H1 (cell line): ENCODE measurements around the gene CENPX. TPM values are rescaled to one million over a fixed set of nuclear protein-coding genes. Genes with fewer than 3 reads are reported as not detected.

ENCODE experiments used
- CTCF ChIA-PET: fragments of 300-600 bp; sonication (Branson Sonifier 250); formaldehyde crosslinking; loops from one replicate; lab custom pipeline; 2021; ENCODE audit not compliant: partially characterized antibody; lab: Charles Lee
- POLR2A ChIA-PET: fragments of 300-600 bp; sonication (Branson Sonifier 250); formaldehyde crosslinking; loops from one replicate; lab custom pipeline; 2021; ENCODE audit warnings: inconsistent platforms; ENCODE audit not compliant: partially characterized antibody; lab: Charles Lee
- DNase-seq, 2 experiments: peaks; one replicate each; pipeline versions ENCODE4 v3.0.0 to v3.0.0-alpha.2; 2010 to 2022; ENCODE audit warnings: low spot score in 2 of 2, low read depth in 1 of 2, mixed read lengths in 1 of 2
- FAIRE-seq: peaks from 2 replicates; lab custom pipeline; 2011; peaks lifted over from hg19 to GRCh38; lab: Jason Lieb, UNC
- H2AFZ ChIP-seq: 2 replicates; pipeline ENCODE4 v1.8.1; 2012; ENCODE audit warnings: low read length, inconsistent platforms
- H2AK5ac ChIP-seq: 2 replicates; pipeline ENCODE4 v1.6.1; 2013; ENCODE audit warnings: low read depth, low read length
- H2BK120ac ChIP-seq: replicated peaks from 2 replicates; pipeline ENCODE3; 2013; ENCODE audit warnings: low read depth, low read length, inconsistent platforms
- H2BK12ac ChIP-seq: 2 replicates; pipeline ENCODE4 v1.6.1; 2013; ENCODE audit warnings: low read depth, low read length
- H2BK15ac ChIP-seq: 2 replicates; pipeline ENCODE4 v1.6.1; 2013; ENCODE audit warnings: low read length
- H2BK20ac ChIP-seq: 2 replicates; pipeline ENCODE4 v1.6.1; 2013; ENCODE audit warnings: low read length
- H2BK5ac ChIP-seq: 2 replicates; pipeline ENCODE4 v1.6.1; 2013; ENCODE audit warnings: low read depth, low read length
- H3K14ac ChIP-seq: 2 replicates; pipeline ENCODE4 v1.6.1; 2013; ENCODE audit warnings: inconsistent platforms; ENCODE audit not compliant: insufficient read length
- H3K18ac ChIP-seq: 2 replicates; pipeline ENCODE4 v1.6.1; 2013; ENCODE audit warnings: low read length; ENCODE audit errors: extremely low read depth
- H3K23ac ChIP-seq: 2 replicates; pipeline ENCODE4 v1.6.1; 2013; ENCODE audit warnings: inconsistent platforms; ENCODE audit not compliant: insufficient read length
- H3K23me2 ChIP-seq: 2 replicates; pipeline ENCODE4 v1.6.1; 2013; ENCODE audit warnings: low read depth, low read length
- H3K27ac ChIP-seq: 2 replicates; pipeline ENCODE4 v1.6.1; 2011; ENCODE audit warnings: low read depth, low read length, inconsistent platforms
- H3K27me3 ChIP-seq, 4 experiments: replicated peaks in 1 of 4; 1 replicate in 1 of 4; 2 replicates in 3 of 4; pipeline versions ENCODE4 v1.6.1 to v1.8.1; 2011 to 2013; ENCODE audit warnings: low read length in 3 of 4, mild to moderate bottlenecking in 3 of 4, inconsistent platforms in 2 of 4, mixed read lengths in 2 of 4, moderate library complexity in 1 of 4; ENCODE audit not compliant: control insufficient read depth in 3 of 4, insufficient read depth in 3 of 4; ENCODE audit errors: extremely low read depth in 1 of 4
- H3K36me3 ChIP-seq, 4 experiments: 2 replicates each; pipeline versions ENCODE4 v1.6.1 to v1.8.1; 2011 to 2013; ENCODE audit warnings: mild to moderate bottlenecking in 4 of 4, low read length in 3 of 4, moderate library complexity in 2 of 4, control low read depth in 1 of 4, inconsistent platforms in 1 of 4; ENCODE audit not compliant: insufficient read depth in 4 of 4, control insufficient read depth in 2 of 4
- H3K4ac ChIP-seq: replicated peaks from 2 replicates; pipeline ENCODE3; 2013; ENCODE audit warnings: low read length, low read depth, mixed read lengths, inconsistent platforms; ENCODE audit not compliant: insufficient read length
- H3K4me1 ChIP-seq, 4 experiments: replicated peaks in 1 of 4; 1 replicate in 1 of 4; 2 replicates in 3 of 4; pipeline versions ENCODE4 v1.6.1 to v1.8.1; 2011 to 2013; ENCODE audit warnings: low read length in 3 of 4, inconsistent platforms in 2 of 4, mixed read lengths in 1 of 4; ENCODE audit not compliant: insufficient read depth in 4 of 4, control insufficient read depth in 3 of 4
- H3K4me2 ChIP-seq, 2 experiments: 2 replicates each; pipeline versions ENCODE4 v1.6.1 to v1.8.1; 2011 to 2013; ENCODE audit warnings: low read depth in 2 of 2, low read length in 2 of 2, control low read depth in 1 of 2, inconsistent platforms in 1 of 2, mild to moderate bottlenecking in 1 of 2; ENCODE audit not compliant: insufficient read depth in 1 of 2
- H3K4me3 ChIP-seq, 4 experiments: fragments of 200-600, 300-600 bp in 1 of 4; sonication (generic), shearing (Covaris generic), sonication (Bioruptor Twin) in 1 of 4; 2 replicates each; pipeline versions ENCODE4 v1.5.1 to v1.8.1; 2011 to 2016; ENCODE audit warnings: low read length in 4 of 4, low read depth in 3 of 4, control low read depth in 2 of 4, inconsistent platforms in 2 of 4, mild to moderate bottlenecking in 2 of 4, mixed read lengths in 1 of 4, moderate library complexity in 1 of 4; ENCODE audit not compliant: insufficient read depth in 2 of 4; ENCODE audit errors: extremely low read depth in 1 of 4
- H3K56ac ChIP-seq: replicated peaks from 2 replicates; pipeline ENCODE3; 2013; ENCODE audit warnings: low read depth, mild to moderate bottlenecking, mixed read lengths, low read length, inconsistent platforms; ENCODE audit not compliant: insufficient read length
- H3K79me1 ChIP-seq: 2 replicates; pipeline ENCODE4 v1.6.1; 2013; ENCODE audit warnings: low read depth, low read length, control low read depth
- H3K79me2 ChIP-seq, 2 experiments: 2 replicates each; pipeline versions ENCODE4 v1.6.1 to v1.8.1; 2012 to 2013; ENCODE audit warnings: low read length in 2 of 2, mild to moderate bottlenecking in 2 of 2, inconsistent platforms in 1 of 2; ENCODE audit not compliant: insufficient read depth in 2 of 2, control insufficient read depth in 1 of 2
- H3K9ac ChIP-seq, 4 experiments: replicated peaks in 1 of 4; 1 replicate in 1 of 4; 2 replicates in 3 of 4; pipeline versions ENCODE4 v1.6.1 to v1.8.1; 2011 to 2013; ENCODE audit warnings: low read depth in 3 of 4, low read length in 3 of 4, control low read depth in 2 of 4, mild to moderate bottlenecking in 2 of 4, moderate library complexity in 2 of 4, inconsistent platforms in 1 of 4; ENCODE audit errors: extremely low read depth in 1 of 4
- H3K9me3 ChIP-seq, 2 experiments: 2 replicates each; pipeline versions ENCODE4 v1.6.1 to v1.8.1; 2012 to 2013; ENCODE audit warnings: mild to moderate bottlenecking in 2 of 2, moderate library complexity in 2 of 2, control low read depth in 1 of 2, inconsistent platforms in 1 of 2, low read depth in 1 of 2, low read length in 1 of 2, mixed read lengths in 1 of 2; ENCODE audit not compliant: insufficient read depth in 2 of 2
- H4K20me1 ChIP-seq, 2 experiments: replicated peaks in 1 of 2; 2 replicates each; pipeline versions ENCODE3 to v1.8.1; 2011 to 2013; ENCODE audit warnings: inconsistent platforms in 2 of 2, low read length in 2 of 2, mild to moderate bottlenecking in 1 of 2; ENCODE audit not compliant: insufficient read depth in 2 of 2, control insufficient read depth in 1 of 2
- H4K5ac ChIP-seq: 2 replicates; pipeline ENCODE4 v1.6.1; 2013; ENCODE audit warnings: low read length, low read depth, mixed read lengths, inconsistent platforms; ENCODE audit not compliant: insufficient read length
- H4K8ac ChIP-seq: 2 replicates; pipeline ENCODE4 v1.8.0; 2013; ENCODE audit warnings: mild to moderate bottlenecking, moderate library complexity, low read length, inconsistent platforms; ENCODE audit not compliant: insufficient read depth; ENCODE audit errors: extremely low read depth
- H4K91ac ChIP-seq: replicated peaks from 2 replicates; pipeline ENCODE3; 2013; ENCODE audit warnings: low read length, mixed read lengths, inconsistent platforms; ENCODE audit not compliant: insufficient read length
- ASH2L ChIP-seq: fragments of 200-600, 300-600 bp; sonication (generic); IDR thresholded peaks from one replicate; pipeline ENCODE4 v1.7.1; 2017; ENCODE audit warnings: low read length
- BACH1 ChIP-seq: IDR thresholded peaks from 2 replicates; pipeline ENCODE4 v1.6.1; 2012; ENCODE audit warnings: low read length, improper control_type of control experiment
- BRCA1 ChIP-seq: IDR thresholded peaks from 2 replicates; pipeline ENCODE4 v1.6.1; 2012; ENCODE audit warnings: low read depth, low read length, improper control_type of control experiment
- CBX8 ChIP-seq: fragments of 300-800, 300-1000 bp; sonication (generic); IDR thresholded peaks from 2 replicates; pipeline ENCODE4 v1.7.1; 2016; ENCODE audit warnings: low read depth, low read length, borderline replicate concordance
- CHD1 ChIP-seq: IDR thresholded peaks from 2 replicates; pipeline ENCODE4 v1.6.1; 2012; ENCODE audit warnings: low read depth, low read length, improper control_type of control experiment
- CHD2 ChIP-seq: IDR thresholded peaks from 2 replicates; pipeline ENCODE4 v1.6.1; 2012; ENCODE audit warnings: low read length, improper control_type of control experiment
- CTBP2 ChIP-seq: IDR thresholded peaks from 2 replicates; pipeline ENCODE4 v1.7.0; 2011; ENCODE audit warnings: borderline replicate concordance, mild to moderate bottlenecking, moderate library complexity, mixed read lengths, low read length; ENCODE audit not compliant: insufficient read depth, insufficient read length
- HDAC6 ChIP-seq: IDR thresholded peaks from one replicate; pipeline ENCODE4 v1.7.1; 2012; ENCODE audit warnings: low read depth, mild to moderate bottlenecking, inconsistent platforms, low read length, moderate library complexity
- POLR2AphosphoS5 ChIP-seq: IDR thresholded peaks from 2 replicates; pipeline ENCODE4 v1.6.1; 2011; ENCODE audit warnings: low read depth, low read length
- RXRA ChIP-seq: IDR thresholded peaks from 2 replicates; pipeline ENCODE4 v1.6.1; 2011; ENCODE audit warnings: low read depth, mild to moderate bottlenecking, low read length, moderate library complexity; ENCODE audit not compliant: insufficient read depth
- SIN3A ChIP-seq, 2 experiments: IDR thresholded peaks in 1 of 2; conservative IDR thresholded peaks in 1 of 2; 2 replicates each; pipeline ENCODE4 v1.6.1; 2011 to 2012; ENCODE audit warnings: low read length in 2 of 2, improper control_type of control experiment in 1 of 2, low read depth in 1 of 2, mild to moderate bottlenecking in 1 of 2
- SP1 ChIP-seq: IDR thresholded peaks from 2 replicates; pipeline ENCODE4 v1.6.1; 2011; ENCODE audit warnings: low read depth, low read length
- WGBS, 2 experiments: shearing (Covaris generic) in 1 of 2; methylation state at CpG; one replicate each; pipeline versions ENCODE4 v1.1.6 to v1.1.7; 2013 to 2015; ENCODE audit warnings: low lambda C conversion rate in 2 of 2, mixed read lengths in 2 of 2, inconsistent platforms in 1 of 2, low coverage in 1 of 2, missing lambda C conversion rate in 1 of 2; ENCODE audit not compliant: insufficient replicate concordance in 2 of 2, insufficient coverage in 1 of 2, insufficient read length in 1 of 2; ENCODE audit errors: extremely low coverage in 1 of 2, missing lambda C conversion rate in 1 of 2; 5-methylcytosine and 5-hydroxymethylcytosine counted together
- polyA plus RNA-seq, 7 experiments: library from polyadenylated mRNA; depleted of rRNA in 3 of 7; stranded (reverse) in 5 of 7; unstranded in 2 of 7; fragments of >200 nt in 5 of 7; fragments of 200-250 nt in 2 of 7; gene quantifications; 1 replicate in 5 of 7; 2 replicates in 1 of 7; 4 replicates in 1 of 7; pipeline versions ENCODE4 v1.2.1 to v1.2.3, GENCODE V29; 2011 to 2013; ENCODE audit warnings: missing spikeins in 2 of 7, mixed read lengths in 2 of 7
- total RNA-seq: library from RNA; stranded (reverse); fragmentation: NEBNext Ultra II Directional; extraction: Animal tissue kit (Norgen Biotek cat#: 25700); gene quantifications from 2 replicates; pipeline ENCODE4 v1.2.1, GENCODE V29; 2021

Gene CENPX
- total and polyA plus RNA-seq, 2 of the 8 experiments (the other 6 are each of a cell fraction or from before 2014, with no cell fraction given), result 116 to 122 TPM

DNA sequence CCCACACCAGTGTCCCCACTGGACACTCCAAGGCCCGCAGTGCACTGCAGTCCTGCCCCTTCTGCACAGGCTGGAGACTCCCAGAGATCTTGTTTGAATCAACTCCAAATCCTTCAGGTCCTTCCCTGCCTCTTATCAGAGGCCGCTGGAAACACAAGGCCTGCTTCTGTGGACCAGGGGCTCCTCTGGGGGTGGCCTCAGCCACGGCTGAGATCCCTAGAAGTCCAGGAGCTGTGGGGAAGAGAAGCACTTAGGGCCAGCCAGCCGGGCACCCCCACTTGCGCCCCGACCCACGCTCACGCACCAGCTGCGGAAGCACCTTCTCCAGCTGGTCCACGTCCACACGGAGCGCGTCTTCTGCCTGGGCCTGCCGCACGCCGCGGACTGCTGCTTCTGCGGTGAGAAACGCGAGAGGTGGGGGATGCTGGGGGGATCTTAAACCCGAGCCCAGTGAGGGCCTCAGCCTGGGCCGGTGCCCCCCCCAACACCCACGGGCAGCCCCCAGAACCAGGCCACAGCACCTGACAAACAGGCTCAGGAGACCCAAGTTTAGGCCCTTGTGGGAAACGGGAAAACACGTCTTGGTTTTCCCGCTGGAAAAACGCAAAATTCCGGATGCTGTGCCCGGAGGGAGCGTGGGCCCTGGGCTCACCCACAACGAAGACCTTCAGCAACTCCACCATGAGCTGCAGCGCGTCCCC, 3.5 kb downstream of the CENPX start:
- ChIA-PET POLR2A (interaction anchor here (0.6 to 3.7 kb wide), 18 partner anchors 12 to 146 kb away, joined by 3 to 13 read pairs (median 6); partner anchors contain the start of genes DCXR, FASN, GPS1 and NOTUM), CTCF (interaction anchor here (0.5 to 4.7 kb wide), 41 partner anchors 8 to 419 kb away, joined by 3 to 29 read pairs (median 6); partner anchors contain the start of genes ASPSCR1, DCXR, MAFG and SIRT7)
- no peaks in the 10 kb centered on the region for H3K36me3 ChIP-seq
- no peak overlapping the region for H3K23ac ChIP-seq
- no peak overlapping the region for H2BK120ac ChIP-seq
- H2BK5ac ChIP-seq, result no peak overlapping the region
- no peak overlapping the region for H4K91ac ChIP-seq
- H4K8ac ChIP-seq, result no peak overlapping the region; the same call in 1 of the 2 replicates
- no peak overlapping the region for H3K4ac ChIP-seq
- no peak overlapping the region for H3K27ac ChIP-seq
- H3K9ac ChIP-seq, result no peak overlapping the region
- H3K56ac ChIP-seq, result no peak overlapping the region
- H4K20me1 ChIP-seq, result peaks cover 8 to 15% of the 10 kb centered on the region in 2 experiments
- H4K5ac ChIP-seq, result no peak overlapping the region
- no peak overlapping the region for H3K18ac ChIP-seq
- H2BK12ac ChIP-seq, result no peak overlapping the region
- H3K79me2 ChIP-seq, result peaks cover 0 to 12% of the 10 kb centered on the region in 2 experiments; a peak in 1 of 4 replicates
- DNase-seq (no peak), FAIRE-seq (no peak)
- H2BK20ac ChIP-seq, result no peak overlapping the region
- H3K4me1 ChIP-seq, result peaks cover 0 to 12% (median 8%) of the 10 kb centered on the region in 4 experiments; a peak in 5 of 7 replicates
- no peak overlapping the region for H3K4me2 ChIP-seq
- no peak overlapping the region for H2AFZ ChIP-seq
- H3K14ac ChIP-seq, result no peak overlapping the region
- H2BK15ac ChIP-seq, result no peak overlapping the region
- no peak overlapping the region for H2AK5ac ChIP-seq
- 95% methylated on average over 32 of the region's 33 CpGs; no CpG with 5 or more reads in 1 of the 2 experiments for WGBS, 2 experiments
- no peaks in the 10 kb centered on the region for H3K9me3 ChIP-seq
- H3K4me3 ChIP-seq, result no peak overlapping the region
- peaks cover 4% of the 10 kb centered on the region; the same call in 1 of the 2 replicates for H3K79me1 ChIP-seq
- no peaks in the 10 kb centered on the region for H3K27me3 ChIP-seq
- peaks cover 12% of the 10 kb centered on the region for H3K23me2 ChIP-seq
- TF ChIP-seq HDAC6 (no peak), CBX8 (no peak), BACH1 (no peak), BRCA1 (no peak), CTBP2 (no peak), CHD1 (no peak), SP1 (no peak; the same call in 1 of the 2 replicates), POLR2AphosphoS5 (no peak), CHD2 (no peak), SIN3A (conservative IDR thresholded peaks at IDR 0.05 in 1 of 2, IDR thresholded peaks at IDR 0.05 in 1 of 2; ENCODE audit: low read depth in 1 of 2, low read length in 2 of 2) (no peak), RXRA (no peak), ASH2L (no peak)
